ENCODE measurements around the gene SLC4A9.

GRCh38 chr5:140388052-140388451 is 28.1 kb downstream of the SLC4A9 start:
- TF ChIP-seq CTCF (IDR thresholded peaks at IDR 0.05): no peak
- TF ChIP-seq CBX8 (IDR thresholded peaks at IDR 0.05): no peak
- TF ChIP-seq POLR2A (IDR thresholded peaks at IDR 0.05; ENCODE audit: low read length): no peak
- no peak for TF ChIP-seq MAX (IDR thresholded peaks at IDR 0.05)
